HG02678 (cell line): ENCODE measurements around the gene U2AF1L4.
"Not testable (repeated sequence)": the region's sequence is repeated elsewhere in the genome, so short reads cannot be mapped to it uniquely, and the experiment has no call there.

ENCODE experiments used
- ATAC-seq: cut with Tn5 transposase; IDR thresholded peaks from one replicate; pipeline ENCODE4 v1.9.1; 2021; ENCODE audit warnings: mild to moderate bottlenecking, moderate library complexity; ENCODE audit not compliant: unreplicated experiment

Gene U2AF1L4

GRCh38 chr19:35781650-35782049 is 36.4 kb upstream of the U2AF1L4 start:
- no peak for ATAC-seq

DNA sequence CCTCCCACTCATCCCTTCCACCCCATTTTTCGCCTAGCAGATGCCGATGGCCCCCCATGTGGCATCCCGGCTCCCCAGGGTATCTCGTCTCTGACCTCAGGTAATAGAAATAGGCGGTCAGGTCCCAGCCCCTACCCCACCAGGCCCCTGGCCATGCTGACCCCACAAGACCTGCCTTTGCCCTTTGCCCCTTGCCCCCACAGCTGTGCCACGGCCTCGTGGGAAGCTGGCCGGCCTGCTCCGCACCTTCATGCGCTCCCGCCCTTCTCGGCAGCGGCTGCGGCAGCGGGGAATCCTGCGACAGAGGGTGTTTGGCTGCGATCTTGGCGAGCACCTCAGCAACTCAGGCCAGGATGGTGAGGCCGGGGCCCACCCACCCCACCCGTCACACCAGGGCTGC is 35.5 kb upstream of the U2AF1L4 start:
- no peak for ATAC-seq

GRCh38 chr19:35780058-35780457 is 34.8 kb upstream of the U2AF1L4 start:
- ATAC-seq = no peak

DNA sequence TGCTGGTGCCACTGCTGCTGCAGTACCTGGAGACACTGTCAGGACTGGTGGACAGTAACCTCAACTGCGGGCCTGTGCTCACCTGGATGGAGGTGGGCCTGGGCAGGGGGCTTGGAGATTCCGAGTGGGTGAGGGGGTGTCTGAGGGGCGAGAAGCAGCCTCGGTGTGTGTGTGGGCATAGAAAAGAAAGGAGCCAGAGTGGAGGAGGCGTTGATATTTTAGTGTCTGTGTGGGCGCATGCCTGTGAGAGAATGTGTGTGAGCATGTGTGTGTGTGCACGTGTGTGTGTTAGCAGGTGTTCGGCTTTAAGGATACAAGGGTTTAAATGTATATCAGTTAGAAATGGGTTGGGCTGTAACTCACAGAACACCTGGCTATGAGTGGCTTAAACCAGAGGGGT is 33.8 kb upstream of the U2AF1L4 start:
- no peak for ATAC-seq

GRCh38 chr19:35777961-35778360 is 32.7 kb upstream of the U2AF1L4 start:
- no peak for ATAC-seq

GRCh38 chr19:35777086-35777841 is 32.0 kb upstream of the U2AF1L4 start:
- no peak for ATAC-seq

- ATAC-seq = no peak
Observed at GRCh38 chr19:35776102-35776788, 31.0 kb upstream of the U2AF1L4 start.

GRCh38 chr19:35775298-35776101 is 30.3 kb upstream of the U2AF1L4 start, which contains the start of gene ARHGAP33:
ARHGAP33 (plus strand) TSS chr19:35775564; CDS start chr19:35775659, 95 bp downstream.
- ATAC-seq = peak; percentile 94

DNA sequence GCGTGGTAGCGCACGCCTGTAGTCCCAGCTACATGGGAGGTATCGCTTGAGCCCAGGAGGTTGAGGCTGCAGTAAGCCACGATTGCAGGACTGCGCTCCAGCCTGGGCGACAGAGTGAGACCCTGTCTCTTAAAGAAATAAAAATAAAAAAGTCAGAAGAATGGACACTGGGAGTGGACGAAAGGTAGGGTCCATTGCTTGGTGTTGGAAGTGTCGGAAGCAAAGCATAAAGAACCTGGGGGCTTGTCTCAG is 29.8 kb upstream of the U2AF1L4 start:
- ATAC-seq = no peak

- no peak for ATAC-seq
Observed at GRCh38 chr19:35774274-35775045, 29.2 kb upstream of the U2AF1L4 start.

- no peak for ATAC-seq
Observed at GRCh38 chr19:35773020-35773806, 28.0 kb upstream of the U2AF1L4 start.

GRCh38 chr19:35772362-35772761 is 27.1 kb upstream of the U2AF1L4 start:
- not testable (repeated sequence) for ATAC-seq

GRCh38 chr19:35768082-35768421 is 22.8 kb upstream of the U2AF1L4 start:
- ATAC-seq = no peak

- ATAC-seq = no peak
Observed at GRCh38 chr19:35767288-35768081, 22.3 kb upstream of the U2AF1L4 start.

DNA sequence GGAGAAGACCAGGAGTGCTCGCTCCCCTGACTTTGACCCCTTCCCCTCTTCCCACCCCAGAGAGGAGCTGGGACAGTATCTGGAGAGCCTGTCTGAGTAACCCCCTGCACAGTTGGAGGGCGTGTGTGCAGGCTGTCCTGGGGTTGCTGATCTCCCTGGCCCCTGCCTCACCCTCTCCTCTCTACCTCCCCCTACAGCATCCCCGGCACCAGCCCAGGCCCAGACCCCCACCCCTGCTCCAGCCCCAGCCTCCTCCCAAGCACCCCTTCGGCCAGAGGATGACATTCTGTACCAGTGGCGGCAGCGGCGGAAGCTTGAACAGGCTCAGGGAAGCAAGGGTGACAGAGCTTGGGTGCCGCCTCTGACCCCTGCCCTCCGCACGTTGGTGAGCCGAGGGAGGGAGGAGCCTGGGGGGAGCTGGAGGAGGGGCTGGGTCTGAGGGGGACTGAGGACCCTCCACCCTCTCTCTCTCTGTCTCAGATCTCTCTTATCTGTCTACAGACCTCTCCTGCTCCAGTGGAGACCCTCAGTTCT is 21.4 kb upstream of the U2AF1L4 start:
- no peak for ATAC-seq

DNA sequence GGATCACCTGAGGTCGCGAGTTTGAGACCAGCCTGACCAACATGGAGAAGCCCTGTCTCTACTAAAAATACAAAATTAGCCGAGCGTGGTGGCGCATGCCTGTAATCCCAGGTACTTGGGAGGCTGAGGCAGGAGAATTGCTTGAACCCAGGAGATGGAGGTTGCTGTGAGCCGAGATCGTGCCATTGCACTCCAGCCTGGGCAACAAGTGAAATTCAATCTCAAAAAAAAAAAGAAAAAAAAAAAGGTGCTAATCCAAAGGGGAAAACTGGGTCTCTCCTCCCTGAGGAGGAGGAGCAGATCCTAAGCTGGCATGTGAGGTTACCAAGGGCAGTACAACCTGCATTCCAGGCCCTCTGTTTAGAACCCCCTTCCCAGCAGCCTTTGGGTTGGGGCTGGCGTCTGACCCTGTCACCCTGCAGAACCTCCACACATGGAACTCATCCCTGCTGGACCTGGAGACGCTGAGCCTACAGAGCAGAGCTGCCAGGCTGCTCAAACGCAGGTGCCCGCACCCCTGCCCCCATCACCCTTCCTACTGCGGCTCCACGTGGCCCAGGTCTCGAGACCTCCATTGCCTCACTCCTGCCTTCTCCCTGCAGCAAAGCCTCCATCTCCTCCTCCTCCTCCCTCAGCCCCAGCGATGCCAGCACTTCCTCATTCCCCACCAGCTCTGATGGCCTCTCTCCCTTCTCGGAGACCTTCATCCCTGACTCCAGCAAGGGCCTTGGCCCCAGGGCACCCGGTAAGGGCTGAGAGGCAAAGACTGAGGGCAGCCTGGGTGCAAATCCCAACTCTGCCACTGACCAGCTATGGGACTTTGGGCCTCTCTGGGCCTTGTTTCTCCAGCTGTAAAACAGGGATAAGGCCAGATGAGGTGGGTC is 19.5 kb upstream of the U2AF1L4 start:
- ATAC-seq = no peak

GRCh38 chr19:35760711-35761349 is 15.6 kb upstream of the U2AF1L4 start:
- no peak for ATAC-seq

- no peak for ATAC-seq
Observed at GRCh38 chr19:35759697-35760096, 14.5 kb upstream of the U2AF1L4 start.
